ENCODE data around the gene TBRG1.
"Not testable (repeated sequence)": the region's sequence is repeated elsewhere in the genome, so short reads cannot be mapped to it uniquely, and the experiment has no call there.

TBRG1 gene, protein sequence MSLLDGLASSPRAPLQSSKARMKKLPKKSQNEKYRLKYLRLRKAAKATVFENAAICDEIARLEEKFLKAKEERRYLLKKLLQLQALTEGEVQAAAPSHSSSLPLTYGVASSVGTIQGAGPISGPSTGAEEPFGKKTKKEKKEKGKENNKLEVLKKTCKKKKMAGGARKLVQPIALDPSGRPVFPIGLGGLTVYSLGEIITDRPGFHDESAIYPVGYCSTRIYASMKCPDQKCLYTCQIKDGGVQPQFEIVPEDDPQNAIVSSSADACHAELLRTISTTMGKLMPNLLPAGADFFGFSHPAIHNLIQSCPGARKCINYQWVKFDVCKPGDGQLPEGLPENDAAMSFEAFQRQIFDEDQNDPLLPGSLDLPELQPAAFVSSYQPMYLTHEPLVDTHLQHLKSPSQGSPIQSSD

DNA sequence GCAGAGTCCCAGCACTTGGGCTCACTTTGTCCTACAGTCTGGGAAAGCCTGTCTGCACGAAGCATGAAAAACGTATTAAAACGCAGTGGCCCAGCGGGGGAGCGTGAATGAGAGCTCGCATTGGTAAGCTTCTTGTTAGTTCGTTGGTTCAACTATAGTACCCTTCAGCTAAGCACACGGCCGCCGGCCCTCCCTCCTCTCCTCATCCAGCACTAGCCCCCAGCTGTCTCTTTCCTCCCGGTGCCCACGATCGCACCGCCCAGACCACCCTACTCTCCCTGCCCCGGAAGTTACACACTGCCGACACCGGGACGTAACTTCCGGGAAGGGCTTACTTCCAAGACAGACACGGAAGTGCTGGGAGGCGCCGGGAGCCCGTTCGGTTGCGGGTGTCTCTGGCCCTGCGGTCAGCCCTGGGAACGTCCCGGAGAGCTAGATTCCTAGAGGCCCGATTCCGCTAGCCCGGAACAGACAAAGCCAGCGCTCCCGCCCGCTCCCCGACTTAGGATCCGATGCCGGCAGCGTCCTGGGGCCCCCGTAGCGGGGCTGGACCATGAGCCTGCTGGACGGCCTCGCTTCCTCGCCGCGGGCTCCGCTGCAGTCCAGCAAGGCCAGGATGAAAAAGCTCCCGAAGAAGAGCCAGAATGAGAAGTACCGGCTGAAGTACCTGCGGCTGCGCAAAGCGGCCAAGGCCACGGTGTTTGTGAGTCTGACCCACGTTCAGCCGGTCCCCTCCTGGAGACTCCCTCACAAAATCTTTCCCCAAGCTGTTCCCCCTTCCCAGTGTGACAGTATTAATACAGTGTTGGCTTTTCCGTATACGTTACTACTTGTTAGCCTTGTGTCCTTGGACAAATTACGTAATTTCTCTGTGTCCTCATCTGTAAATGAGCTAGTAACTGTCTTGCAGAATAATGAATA, at the start of gene TBRG1:
Gene TBRG1 (plus strand): TSS at position 334 of the 921 bp plus-strand sequence. CDS start 220 bp downstream, at position 554.
- DNase-seq (ENCODE audit: low read depth, low spot score): peak; percentile 72

DNA sequence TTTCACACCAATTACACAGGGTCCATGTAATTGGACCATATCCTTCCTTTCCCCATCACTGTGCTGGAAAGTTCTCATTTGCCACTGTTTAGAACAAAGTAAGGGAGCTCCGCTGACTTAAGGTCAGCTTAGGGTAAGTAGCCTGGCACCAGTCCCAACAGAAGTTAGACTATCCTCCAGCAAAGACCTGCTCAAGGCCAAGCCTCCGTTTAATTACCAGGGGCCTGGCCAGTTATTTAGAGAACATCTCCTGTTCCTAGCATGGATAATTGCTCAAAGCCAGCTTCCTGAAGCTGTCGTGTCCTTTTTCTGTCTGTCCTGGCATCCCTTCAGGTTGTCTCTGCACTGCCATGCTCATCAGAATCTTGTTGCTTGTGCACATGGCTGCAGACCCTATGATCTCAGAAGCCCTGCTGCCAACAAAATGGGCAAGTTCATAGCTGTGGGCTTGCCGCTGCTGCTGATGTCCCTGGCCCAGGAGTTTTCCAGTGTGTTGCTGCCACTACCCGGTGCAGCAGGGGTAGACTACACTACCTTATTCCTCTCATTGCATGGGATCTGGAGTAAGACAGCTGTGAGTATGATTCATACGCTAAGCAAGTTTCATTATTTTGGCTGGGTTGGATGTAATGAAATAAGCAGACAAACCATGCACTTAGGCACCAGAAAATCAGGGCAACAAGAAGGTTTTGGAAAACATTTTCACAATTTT, 44.8 kb upstream of the TBRG1 start:
- no peak for DNase-seq (ENCODE audit: low read depth, low spot score)

DNA sequence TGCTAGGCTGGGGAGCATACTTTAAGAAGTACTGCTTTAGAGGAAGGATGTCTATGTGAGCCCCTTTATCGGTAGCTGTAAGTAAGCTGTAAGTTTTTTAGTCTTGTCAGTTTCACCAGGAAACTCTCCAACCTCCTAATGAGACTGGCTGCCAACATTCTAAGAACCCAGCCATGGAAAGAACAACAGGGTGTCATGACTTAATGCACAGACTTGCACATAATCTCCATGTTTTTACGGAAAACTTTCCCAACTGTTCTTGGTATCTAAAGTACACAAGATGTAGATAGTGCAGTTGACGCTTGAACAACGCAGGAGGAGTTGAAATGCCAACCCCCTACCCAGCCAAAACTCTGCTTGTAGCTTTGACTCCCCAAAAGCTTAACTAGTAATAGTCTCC, 43.9 kb upstream of the TBRG1 start:
- no peak for DNase-seq (ENCODE audit: low read depth, low spot score)

DNA sequence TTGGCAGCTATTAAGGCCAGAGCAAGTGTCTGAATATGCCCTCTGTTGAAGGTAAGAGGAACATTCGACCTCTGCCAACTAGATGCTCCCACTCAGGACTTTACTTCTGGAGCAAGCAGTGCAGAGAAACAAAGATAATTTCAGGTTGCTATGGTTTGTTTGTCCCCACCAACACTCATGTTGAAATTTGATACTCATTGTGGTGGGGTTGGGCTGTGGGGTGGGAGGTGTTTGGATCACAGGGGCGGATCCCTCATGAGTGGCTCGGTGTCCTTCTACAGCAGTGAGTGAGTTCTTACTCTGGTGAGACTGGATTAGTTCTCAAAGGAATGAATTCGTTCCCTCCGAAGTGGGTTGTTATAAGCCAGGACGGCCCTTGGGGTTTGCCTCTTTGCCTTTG, 40.8 kb upstream of the TBRG1 start:
- no peak for DNase-seq (ENCODE audit: low read depth, low spot score)

DNA sequence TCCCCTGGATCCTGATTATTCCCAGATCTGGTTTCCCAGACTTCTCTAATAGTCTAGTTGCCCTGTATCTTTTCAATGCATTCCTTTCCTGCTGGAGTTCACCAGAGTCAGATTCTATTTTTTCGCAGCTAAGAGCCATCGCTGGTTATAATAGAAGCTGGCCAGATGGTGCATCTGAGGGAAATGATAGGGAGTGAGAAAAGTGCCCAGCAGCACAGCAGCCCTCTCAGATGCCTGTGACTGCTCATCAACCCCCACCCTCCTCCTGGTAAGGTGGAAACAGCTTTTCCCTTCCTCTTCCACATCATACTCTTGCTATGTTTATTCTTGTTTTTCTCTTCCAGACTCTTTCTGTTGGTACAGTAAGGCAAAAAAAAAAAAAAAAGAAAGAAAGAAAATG, 40.1 kb upstream of the TBRG1 start:
- no peak for DNase-seq (ENCODE audit: low read depth, low spot score)

DNA sequence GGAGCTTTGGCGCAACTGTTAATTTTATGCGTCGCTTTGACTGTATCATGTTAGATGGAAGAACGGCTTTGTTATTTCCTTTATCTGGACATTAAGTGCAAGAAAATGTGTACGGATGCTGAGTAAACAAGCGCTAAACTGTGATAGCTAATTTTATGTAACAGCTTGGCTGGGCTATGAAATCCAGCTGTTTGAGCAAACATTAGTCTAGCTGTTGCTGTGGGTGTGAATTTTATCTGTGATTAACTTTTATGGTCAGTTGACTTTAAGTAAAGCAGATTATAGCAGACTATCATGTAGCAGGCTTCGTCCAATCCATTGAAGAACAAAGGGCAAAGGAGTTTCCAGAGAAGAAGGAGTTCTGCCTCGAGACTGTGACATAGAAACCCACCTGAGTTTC, 38.9 kb upstream of the TBRG1 start:
- no peak for DNase-seq (ENCODE audit: low read depth, low spot score)

DNA sequence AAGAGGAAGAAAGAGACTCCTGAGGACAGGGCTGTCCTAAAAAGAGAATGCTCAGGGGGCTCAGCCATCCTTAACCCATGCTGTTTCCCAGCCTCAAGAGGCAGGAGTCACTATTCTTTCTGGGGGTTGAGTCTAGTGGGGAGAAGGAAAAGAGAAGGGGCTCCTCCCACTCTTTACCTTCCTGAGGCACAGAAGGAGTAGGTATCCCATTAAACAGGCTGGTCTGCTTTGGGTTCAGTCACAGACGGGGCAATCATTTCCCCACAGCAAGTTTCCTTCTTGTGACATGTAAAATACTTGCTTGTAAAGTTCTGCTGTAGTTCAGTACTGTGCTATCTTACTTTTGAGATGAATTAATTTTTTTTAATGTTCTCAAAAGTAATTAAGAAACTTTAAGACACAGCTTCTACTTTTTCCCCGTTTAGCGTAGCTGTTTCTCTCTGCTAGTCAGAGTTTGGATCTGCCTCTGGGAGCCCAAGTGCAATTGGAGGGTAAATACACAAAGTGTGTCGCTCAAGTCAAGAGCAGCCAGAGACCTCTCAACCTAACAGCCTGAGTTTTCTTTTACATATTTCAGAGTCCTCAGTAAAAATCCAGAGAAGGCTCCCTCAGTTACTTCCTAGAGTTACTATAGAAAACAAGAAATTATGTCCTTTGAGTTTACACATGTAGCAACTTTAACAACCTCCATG, 37.8 kb upstream of the TBRG1 start:
- DNase-seq (ENCODE audit: low read depth, low spot score): no peak

DNA sequence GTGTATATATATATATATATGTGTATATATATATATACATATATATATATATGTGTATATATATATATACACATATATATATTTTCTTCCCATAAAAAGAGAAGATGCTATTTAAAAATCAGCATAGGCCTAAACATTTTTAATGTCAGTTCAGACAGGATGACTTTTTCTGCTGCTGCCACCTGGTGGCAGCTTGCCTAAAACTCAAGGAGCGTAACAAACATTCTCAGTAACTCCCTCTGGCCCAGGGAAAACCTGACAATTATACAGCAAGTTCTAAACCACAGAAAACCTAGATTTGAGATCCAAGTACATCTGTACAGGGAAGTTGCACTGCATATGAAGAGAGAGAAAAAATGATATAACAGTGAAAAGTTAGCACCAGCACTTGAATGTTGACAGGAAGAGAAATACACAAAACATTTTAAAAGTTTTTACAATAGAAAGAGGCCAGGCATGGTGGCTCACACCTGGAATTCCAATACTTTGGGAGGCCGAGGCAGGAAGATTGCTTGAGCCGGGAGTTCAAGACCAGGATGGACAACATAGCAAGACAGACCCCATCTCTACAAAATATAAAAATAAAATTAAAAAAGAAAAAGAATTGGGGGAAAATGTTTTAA, 36.3 kb upstream of the TBRG1 start:
- peak; percentile 4 for DNase-seq (ENCODE audit: low read depth, low spot score)

DNA sequence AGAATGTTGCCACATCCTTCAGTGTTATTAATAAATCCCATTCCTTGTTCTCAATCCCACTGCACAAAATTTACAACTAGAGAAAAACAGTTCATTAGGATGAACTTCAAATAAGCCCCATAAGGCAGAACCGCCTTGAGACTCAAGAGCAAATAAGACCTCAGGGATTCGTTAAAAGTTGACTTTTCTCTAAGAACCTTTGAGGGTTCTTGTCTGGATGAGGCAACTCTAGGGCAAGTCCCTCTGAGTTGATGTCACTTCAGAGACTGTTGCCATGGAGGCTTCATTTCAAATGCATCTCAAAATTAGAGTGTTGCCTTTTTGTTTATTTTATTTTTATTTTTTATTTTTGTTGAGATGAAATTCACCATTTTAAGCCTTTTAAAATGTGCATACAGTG, 31.2 kb upstream of the TBRG1 start:
- no peak for DNase-seq (ENCODE audit: low read depth, low spot score)

DNA sequence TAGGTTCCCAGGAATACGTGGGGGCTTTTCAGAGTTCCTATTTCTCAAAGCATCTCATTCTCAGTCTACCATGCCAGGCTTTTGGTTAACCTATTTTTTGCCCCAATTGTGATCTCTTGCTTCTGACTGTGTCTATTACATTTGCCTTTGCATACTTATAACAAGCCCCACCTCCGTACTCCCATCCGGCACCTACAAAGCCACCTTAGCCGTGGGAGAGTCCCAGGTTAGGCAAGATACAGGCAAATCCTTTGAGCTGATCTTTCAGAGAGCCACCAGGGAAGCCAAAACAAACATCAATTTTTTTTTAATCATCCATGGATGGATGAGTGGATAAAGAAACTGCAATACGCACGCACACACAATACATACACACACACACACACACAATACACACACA, 30.0 kb upstream of the TBRG1 start:
- no peak for DNase-seq (ENCODE audit: low read depth, low spot score)

DNA sequence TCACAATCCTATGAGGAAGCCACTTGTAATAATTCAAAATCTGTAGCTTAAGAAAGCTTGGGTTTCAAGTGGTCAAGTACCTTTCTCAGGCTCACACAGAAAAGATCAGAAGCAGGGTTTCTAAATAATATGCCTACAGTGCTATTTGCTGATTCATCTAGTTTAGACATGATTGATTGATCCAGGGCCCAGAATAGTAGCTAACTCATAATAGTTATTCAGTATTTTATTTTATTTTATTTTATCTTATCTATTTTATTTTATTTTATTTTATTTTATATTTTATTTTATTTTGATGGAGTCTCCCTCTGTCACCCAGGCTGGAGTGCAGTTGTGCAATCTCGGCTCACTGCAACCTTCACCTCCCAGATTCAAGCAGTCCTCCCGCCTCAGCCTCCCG, 27.4 kb upstream of the TBRG1 start:
- DNase-seq (ENCODE audit: low read depth, low spot score): no peak

DNA sequence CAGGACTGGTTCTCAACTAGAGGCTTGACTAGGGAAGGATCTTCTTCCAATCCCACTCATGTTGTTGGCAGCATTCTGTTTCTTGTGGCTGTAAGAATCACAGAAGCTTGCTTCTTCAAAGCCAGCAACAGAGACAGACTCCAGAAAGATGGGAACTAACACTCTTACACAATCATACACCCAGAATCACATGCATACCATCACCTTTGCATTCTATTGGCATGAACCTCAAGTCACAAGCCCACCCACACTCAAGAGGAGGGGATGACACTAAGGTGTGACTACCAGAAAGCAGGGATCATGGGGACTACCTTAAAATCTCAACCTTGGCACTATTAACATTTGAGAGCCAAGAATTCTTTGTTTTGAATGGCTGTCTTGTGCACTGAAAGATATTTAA, 25.0 kb upstream of the TBRG1 start:
- no peak for DNase-seq (ENCODE audit: low read depth, low spot score)

DNA sequence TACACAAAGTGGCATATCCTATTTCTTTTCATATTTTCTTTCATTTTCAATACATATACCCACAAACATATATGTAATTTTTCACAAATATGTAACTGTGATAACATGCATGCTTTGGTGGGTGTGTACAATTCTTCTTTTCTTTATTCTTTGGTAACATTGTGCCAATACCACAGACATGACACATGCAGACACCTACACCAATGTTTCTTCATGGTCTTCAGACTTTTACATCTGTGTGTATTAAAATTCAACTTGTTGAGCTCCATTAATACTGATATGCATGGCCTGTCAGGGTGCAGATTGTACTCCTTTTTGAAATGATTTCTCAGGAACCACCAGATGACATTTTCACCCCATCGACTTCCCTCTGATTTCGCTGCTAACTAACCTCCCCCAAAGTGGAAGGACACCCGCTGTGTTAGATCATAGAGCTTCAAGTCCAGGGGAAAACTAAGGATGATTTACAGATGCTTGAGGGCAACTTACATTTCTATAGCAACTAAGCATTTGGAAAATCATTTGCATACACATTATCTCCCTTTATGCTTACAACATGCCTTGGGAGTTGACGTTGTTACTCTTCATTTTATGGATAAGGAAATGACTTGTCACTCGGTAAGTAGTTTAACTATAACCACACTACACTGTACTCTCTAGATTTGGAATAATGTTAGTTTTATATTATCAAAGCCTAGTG, 21.9 kb upstream of the TBRG1 start:
- DNase-seq (ENCODE audit: low read depth, low spot score): no peak

DNA sequence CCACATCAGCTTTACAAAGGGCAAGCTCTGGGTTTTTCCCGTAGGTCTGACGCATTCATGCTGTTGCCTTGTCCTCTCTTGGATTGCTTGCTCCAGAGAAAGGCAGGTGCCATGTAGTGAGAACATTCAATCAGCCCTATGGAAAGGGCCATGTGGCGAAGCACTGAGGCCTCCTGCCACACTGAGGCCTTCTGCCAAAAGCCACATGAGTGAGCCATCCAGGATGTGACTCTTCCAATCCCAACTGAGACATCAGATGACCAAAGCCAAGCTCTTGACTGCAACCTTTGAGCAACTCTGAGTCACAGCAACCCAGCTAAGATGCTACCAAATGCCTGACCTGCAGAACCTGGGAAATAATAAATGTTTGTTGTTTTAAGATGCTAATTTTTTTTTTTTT, 20.5 kb upstream of the TBRG1 start:
- no peak for DNase-seq (ENCODE audit: low read depth, low spot score)

DNA sequence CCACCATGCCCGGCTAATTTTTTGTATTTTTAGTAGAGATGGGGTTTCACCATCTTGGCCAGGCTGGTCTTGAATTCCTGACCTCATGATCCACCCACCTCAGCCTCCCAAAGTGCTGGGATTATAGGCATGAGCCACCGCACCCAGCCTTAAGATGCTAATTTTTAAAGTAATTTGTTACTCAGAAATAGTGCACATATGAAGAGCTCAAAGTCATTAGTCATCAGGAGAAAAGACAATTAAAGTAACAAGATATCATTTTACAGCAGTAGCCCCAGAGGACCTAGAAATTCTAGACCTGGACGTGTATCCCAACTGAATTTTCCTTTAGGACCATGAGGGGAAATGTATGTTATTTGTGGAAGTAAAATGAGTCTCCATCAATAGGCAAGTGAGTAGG, 19.9 kb upstream of the TBRG1 start:
- not testable (repeated sequence) for DNase-seq (ENCODE audit: low read depth, low spot score)

DNA sequence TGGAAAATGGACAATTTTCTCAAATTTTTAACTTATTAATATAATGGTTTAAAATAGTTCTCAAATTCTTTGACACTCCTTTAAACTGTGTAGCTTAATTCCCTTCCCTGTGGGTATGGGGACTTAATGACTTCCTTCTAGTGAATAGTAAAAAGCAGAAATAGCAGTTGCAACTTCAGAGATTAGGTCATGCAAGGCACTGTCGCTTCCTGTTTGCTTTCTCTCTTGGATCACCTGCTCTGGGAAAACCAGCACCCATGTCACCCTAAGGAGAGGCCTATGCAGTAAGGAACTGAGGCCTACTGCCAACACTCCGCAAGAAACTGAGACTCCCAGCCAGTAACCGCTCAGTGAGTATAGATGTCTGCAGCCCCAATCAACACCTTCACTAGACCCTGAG, 16.9 kb upstream of the TBRG1 start:
- DNase-seq (ENCODE audit: low read depth, low spot score): no peak

DNA sequence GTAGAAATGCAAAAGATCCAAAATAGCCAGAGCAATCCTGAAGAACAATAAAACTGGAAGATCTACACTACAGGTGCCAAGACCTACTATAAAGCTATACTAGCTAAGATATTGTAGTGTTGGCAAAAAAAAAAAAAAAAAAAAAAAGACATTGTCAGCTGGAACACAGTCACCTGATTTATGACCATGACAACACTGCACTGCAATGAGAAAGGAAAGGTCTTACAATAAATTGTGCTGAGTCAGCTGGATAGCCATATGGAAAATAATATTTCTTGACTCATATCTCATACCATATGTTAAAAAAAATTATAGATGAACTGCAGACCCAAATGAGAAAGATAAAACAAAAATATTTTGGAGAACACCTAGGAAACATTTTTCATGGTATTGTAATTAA, 14.5 kb upstream of the TBRG1 start:
- DNase-seq (ENCODE audit: low read depth, low spot score): no peak

DNA sequence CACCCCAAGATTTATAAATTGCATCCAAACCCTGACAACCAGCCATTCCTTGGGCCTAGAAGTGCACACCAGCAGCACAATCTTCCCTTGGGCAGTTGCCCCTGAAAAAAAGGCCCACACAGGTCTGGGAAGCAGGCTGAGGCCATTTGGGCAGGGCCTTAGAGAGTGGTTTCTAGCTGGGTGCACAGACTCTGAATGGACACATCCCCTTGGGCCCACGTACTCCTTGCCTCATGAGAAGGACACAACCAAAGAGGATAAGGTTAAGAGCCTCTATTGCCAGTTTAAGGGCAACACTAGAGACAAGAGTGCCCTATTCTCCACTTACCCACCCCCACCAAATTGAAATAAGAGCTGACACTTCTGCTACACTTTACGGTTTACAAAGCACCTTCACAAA, 12.4 kb upstream of the TBRG1 start:
- DNase-seq (ENCODE audit: low read depth, low spot score): no peak

DNA sequence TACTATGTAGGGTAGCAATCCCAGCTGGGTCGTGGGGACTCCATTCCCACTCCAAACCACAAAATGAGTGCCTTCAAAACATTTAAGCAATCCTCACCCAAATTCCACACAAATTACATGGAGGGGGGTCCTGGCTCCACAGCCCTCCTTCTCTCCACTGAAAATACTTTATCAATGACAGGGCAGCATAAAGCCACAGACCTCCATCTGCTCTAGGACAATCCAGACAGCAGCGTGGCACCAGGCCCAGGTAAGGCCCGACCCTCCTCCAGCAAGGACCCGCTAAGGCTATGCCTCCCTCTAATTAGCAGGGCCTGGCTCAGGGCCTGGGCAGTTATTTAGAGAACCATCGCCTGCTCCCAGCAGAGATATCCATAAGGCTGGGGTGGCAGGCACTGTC, 11.6 kb upstream of the TBRG1 start, which contains the start of gene PANX3:
Gene PANX3 (plus strand): TSS at position 365 of the 400 bp plus-strand sequence. CDS start 129 bp downstream, outside the sequence.
- DNase-seq (ENCODE audit: low read depth, low spot score): no peak

DNA sequence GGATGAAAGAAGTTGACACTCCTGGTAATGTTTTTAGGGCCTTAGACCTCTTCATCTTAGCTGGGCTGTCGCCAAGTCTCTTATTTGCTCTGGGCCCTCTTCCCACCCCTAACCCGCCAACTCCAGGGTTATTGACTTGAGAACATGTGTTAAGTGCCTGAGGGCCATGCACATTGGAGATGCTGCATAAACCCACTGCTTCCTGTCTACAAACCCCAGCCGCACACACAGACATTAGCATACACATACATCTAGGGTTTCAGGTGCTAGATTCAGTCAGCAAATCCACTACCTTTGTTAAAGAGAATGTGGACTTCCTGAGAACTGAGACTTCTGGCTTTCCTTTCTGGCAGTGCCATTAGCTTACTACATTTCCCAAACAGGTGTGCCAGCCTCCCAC, 10.6 kb upstream of the TBRG1 start:
- no peak for DNase-seq (ENCODE audit: low read depth, low spot score)
